MCF 10A (cell line): ENCODE measurements around the gene VPS39. TPM values are rescaled to one million over a fixed set of nuclear protein-coding genes. Genes with fewer than 3 reads are reported as not detected.
A peak's percentile ranks its signal among the peaks of the same experiment; 100 is the strongest.

Source experiments
- BruUV-seq: library from RNA; stranded (reverse); fragments of 400-500 nt; replicated peaks from 2 replicates; lab custom pipeline; 2021; lab: Mats Ljungman, UMichigan
- CTCF ChIA-PET: fragments of 300-600 bp; sonication (Branson Sonifier 250); formaldehyde crosslinking; extraction: SDS; loops from one replicate; lab custom pipeline; 2021; ENCODE audit warnings: antibody characterized with exemption, inconsistent platforms; lab: Yijun Ruan, JAX
- POLR2A ChIA-PET: fragments of 300-600, 350-650 bp; sonication (Branson Sonifier 250); formaldehyde crosslinking; extraction: SDS; loops from one replicate; lab custom pipeline; 2020; ENCODE audit warnings: antibody characterized with exemption, inconsistent platforms; lab: Yijun Ruan, JAX
- DNase-seq: peaks from one replicate; pipeline ENCODE4 v3.0.0-alpha.2; 2018; ENCODE audit not compliant: unreplicated experiment
- H3K27ac Mint-ChIP-seq: one replicate; pipeline ENCODE4 v1.8.0; 2022; ENCODE audit warnings: mild to moderate bottlenecking, low read depth, mixed read lengths; ENCODE audit not compliant: unreplicated experiment
- H3K27me3 Mint-ChIP-seq: one replicate; pipeline ENCODE4 v1.8.0; 2022; ENCODE audit warnings: mixed read lengths; ENCODE audit not compliant: insufficient read depth, unreplicated experiment
- H3K36me3 Mint-ChIP-seq: one replicate; pipeline ENCODE4 v1.8.0; 2022; ENCODE audit warnings: mild to moderate bottlenecking, moderate library complexity, mixed read lengths; ENCODE audit not compliant: insufficient read depth, unreplicated experiment
- H3K4me1 Mint-ChIP-seq: one replicate; pipeline ENCODE4 v1.8.0; 2022; ENCODE audit warnings: mixed read lengths; ENCODE audit not compliant: insufficient read depth, unreplicated experiment
- H3K4me3 Mint-ChIP-seq: one replicate; pipeline ENCODE4 v1.8.0; 2022; ENCODE audit warnings: mild to moderate bottlenecking, moderate library complexity, mixed read lengths; ENCODE audit not compliant: unreplicated experiment
- H3K9me3 Mint-ChIP-seq: one replicate; pipeline ENCODE4 v1.8.0; 2022; ENCODE audit warnings: mixed read lengths; ENCODE audit not compliant: unreplicated experiment
- CTCF ChIP-seq: fragments of 200-600 bp; IDR thresholded peaks from one replicate; pipeline ENCODE4 v1.8.0; 2022; ENCODE audit warnings: antibody characterized with exemption, mild to moderate bottlenecking; ENCODE audit not compliant: unreplicated experiment
- intact Hi-C: fragments of 100-400 bp; cut with micrococcal nuclease; formaldehyde crosslinking; loops from 2 replicates; pipeline ENCODE4 v1.14.1; 2022
- total RNA-seq: library from RNA; stranded (reverse); gene quantifications from 2 replicates; pipeline ENCODE4 v1.2.3, GENCODE V29; 2022

Gene VPS39
- total RNA-seq, 1 experiment from 2014 or later = 47.1 TPM

- no TSS peak for BruUV-seq
- no peaks in the 10 kb centered on the region for H3K9me3 Mint-ChIP-seq
- H3K27ac Mint-ChIP-seq = peak overlapping the region; percentile 63
- no peaks in the 10 kb centered on the region for H3K27me3 Mint-ChIP-seq
- peaks cover 24% of the 10 kb centered on the region for H3K4me1 Mint-ChIP-seq
- H3K4me3 Mint-ChIP-seq = no peak overlapping the region
- no peak for DNase-seq
- no peaks in the 10 kb centered on the region for H3K36me3 Mint-ChIP-seq
- TF ChIP-seq CTCF = no peak
- intact Hi-C loops = no loop called here
- CTCF ChIA-PET = interaction anchor here (0.6 to 1.6 kb wide), 3 partner anchors 69 to 163 kb away, joined by 3 to 6 read pairs (median 5); no protein-coding TSS in a partner anchor
- POLR2A ChIA-PET = interaction anchor here (0.6 to 1.6 kb wide), 4 partner anchors 11 to 209 kb away, joined by 3 read pairs; no protein-coding TSS in a partner anchor
Observed at GRCh38 chr15:42152921-42153698, 55.0 kb downstream of the VPS39 start.

- H3K27me3 Mint-ChIP-seq = no peaks in the 10 kb centered on the region
- TF ChIP-seq CTCF = no peak
- H3K9me3 Mint-ChIP-seq = no peaks in the 10 kb centered on the region
- intact Hi-C loops = no loop called here
- H3K36me3 Mint-ChIP-seq = no peaks in the 10 kb centered on the region
- H3K4me1 Mint-ChIP-seq = peaks cover 22% of the 10 kb centered on the region
- ChIA-PET CTCF (no interaction called here), POLR2A (interaction anchor here (0.6 to 1.6 kb wide), 6 partner anchors 10 to 121 kb away, joined by 3 to 6 read pairs (median 3); partner anchors contain the start of genes GANC, PLA2G4D and TMEM87A)
- DNase-seq = no peak
- no TSS peak for BruUV-seq
- H3K27ac Mint-ChIP-seq = peak overlapping the region; percentile 63
- H3K4me3 Mint-ChIP-seq = no peak overlapping the region
Observed at GRCh38 chr15:42152196-42152920, 55.7 kb downstream of the VPS39 start.

GRCh38 chr15:42151736-42152135, 56.4 kb downstream of the VPS39 start:
- Mint-ChIP-seq H3K4me3 (no peak overlapping the region), H3K36me3 (no peaks in the 10 kb centered on the region), H3K27ac (peak overlapping the region; percentile 63), H3K4me1 (peaks cover 22% of the 10 kb centered on the region), H3K9me3 (no peaks in the 10 kb centered on the region), H3K27me3 (no peaks in the 10 kb centered on the region)
- no peak for TF ChIP-seq CTCF
- no TSS peak for BruUV-seq
- ChIA-PET CTCF (no interaction called here), POLR2A (interaction anchor here (0.6 to 1.6 kb wide), 6 partner anchors 10 to 121 kb away, joined by 3 to 6 read pairs (median 3); partner anchors contain the start of genes GANC, PLA2G4D and TMEM87A)
- DNase-seq = no peak
- intact Hi-C loops = no loop called here

- POLR2A ChIA-PET = no interaction called here
- no peak for DNase-seq
- CTCF ChIA-PET = no interaction called here
- Mint-ChIP-seq H3K4me3 (no peak overlapping the region), H3K27me3 (no peaks in the 10 kb centered on the region), H3K36me3 (no peaks in the 10 kb centered on the region), H3K4me1 (peaks cover 22% of the 10 kb centered on the region), H3K27ac (peak overlapping the region; percentile 37), H3K9me3 (no peaks in the 10 kb centered on the region)
- intact Hi-C loops = no loop called here
- no peak for TF ChIP-seq CTCF
- BruUV-seq = no TSS peak
Observed at GRCh38 chr15:42151141-42151561, 57.0 kb downstream of the VPS39 start.
